CD4-positive, alpha-beta T cell (primary cell): ENCODE measurements around the gene WDR27. TPM values are rescaled to one million over a fixed set of nuclear protein-coding genes. Genes with fewer than 3 reads are reported as not detected.

Source experiments
- ATAC-seq: fragments of 200-7000 bp; cut with Tn5 transposase; one replicate; pipeline ENCODE4 v1.10.0; 2022; ENCODE audit warnings: mild to moderate bottlenecking; ENCODE audit not compliant: poor library complexity
- CTCF ChIA-PET: fragments of 350-600 bp; sonication (Branson Sonifier 250); formaldehyde crosslinking; loops from one replicate; lab custom pipeline; 2021; ENCODE audit warnings: antibody characterized with exemption, inconsistent platforms; lab: Charles Lee
- POLR2A ChIA-PET: fragments of 350-600 bp; sonication (Branson Sonifier 250); formaldehyde crosslinking; loops from one replicate; lab custom pipeline; 2021; ENCODE audit warnings: antibody characterized with exemption, inconsistent platforms; lab: Charles Lee
- DNase-seq, 14 experiments: peaks; one replicate each; pipeline ENCODE4 v3.0.0-alpha.2; 2013 to 2020; ENCODE audit warnings: mixed read lengths in 2 of 14
- H3K27ac ChIP-seq, 2 donors: one replicate each; pipeline versions ENCODE4 v1.5.1 to v1.7.0; 2013; ENCODE audit warnings: low read length in 2 of 2, low read depth in 1 of 2, mild to moderate bottlenecking in 1 of 2
- H3K27me3 ChIP-seq, 2 experiments: 1 replicate in 1 of 2; 2 replicates in 1 of 2; pipeline versions ENCODE4 v1.6.1 to v1.7.0; 2013; ENCODE audit warnings: low read length in 2 of 2, control low read depth in 1 of 2, mild to moderate bottlenecking in 1 of 2, moderate library complexity in 1 of 2; ENCODE audit not compliant: insufficient read depth in 2 of 2, control insufficient read depth in 1 of 2
- H3K36me3 ChIP-seq: one replicate; pipeline ENCODE4 v1.6.1; 2013; ENCODE audit warnings: low read length, control low read depth; ENCODE audit not compliant: insufficient read depth
- H3K4me1 ChIP-seq: one replicate; pipeline ENCODE4 v1.6.1; 2013; ENCODE audit warnings: low read length, control low read depth; ENCODE audit not compliant: insufficient read depth
- H3K4me3 ChIP-seq: one replicate; pipeline ENCODE4 v1.5.1; 2013; ENCODE audit warnings: mild to moderate bottlenecking, low read length, moderate library complexity
- H3K9me3 ChIP-seq, 2 experiments: 1 replicate in 1 of 2; 2 replicates in 1 of 2; pipeline versions ENCODE4 v1.6.1 to v1.7.0; 2013; ENCODE audit warnings: low read length in 2 of 2, mild to moderate bottlenecking in 2 of 2, control low read depth in 1 of 2, moderate library complexity in 1 of 2; ENCODE audit not compliant: control insufficient read depth in 1 of 2, insufficient read depth in 1 of 2
- H3K27ac Mint-ChIP-seq: one replicate; pipeline ENCODE4 v1.8.0; 2020; ENCODE audit warnings: mixed read lengths
- H3K27me3 Mint-ChIP-seq: one replicate; pipeline ENCODE4 v1.8.0; 2021; ENCODE audit warnings: mixed read lengths
- H3K36me3 Mint-ChIP-seq: one replicate; pipeline ENCODE4 v1.8.0; 2021; ENCODE audit warnings: low read depth, mixed read lengths
- H3K4me1 Mint-ChIP-seq: one replicate; pipeline ENCODE4 v1.8.0; 2021; ENCODE audit warnings: low read depth, mixed read lengths
- H3K4me3 Mint-ChIP-seq: one replicate; pipeline ENCODE4 v1.8.0; 2020; ENCODE audit warnings: mild to moderate bottlenecking, mixed read lengths
- H3K9me3 Mint-ChIP-seq: one replicate; pipeline ENCODE4 v1.8.0; 2020; ENCODE audit warnings: mixed read lengths
- CTCF ChIP-seq: fragments of 200-600 bp; IDR thresholded peaks from one replicate; pipeline ENCODE4 v1.8.0; 2022; ENCODE audit warnings: antibody characterized with exemption, mild to moderate bottlenecking
- intact Hi-C, 2 experiments: fragments of 100-400 bp; cut with DNase I in 1 of 2; cut with micrococcal nuclease in 1 of 2; formaldehyde crosslinking; loops; one replicate each; pipeline versions ENCODE4 v1.15.1 to v1.9.0; 2023 to 2025; cut with DNase I, micrococcal nuclease
- total RNA-seq, 174 experiments: library from RNA in 2 of 174; stranded (reverse) in 2 of 174; gene quantifications; one replicate each; pipeline ENCODE4 v1.2.3 and lab custom pipeline; 2021 to 2026

The WDR27 gene
- total RNA-seq, 2 experiments from 2014 or later, result 22.0 to 23.5 TPM

GRCh38 chr6:169534039-169534421, 167.8 kb downstream of the WDR27 start:
- intact Hi-C loops, result no loop called here
- Histone ChIP-seq H3K27me3 (no peaks in the 10 kb centered on the region), H3K4me1 (peaks cover 8% of the 10 kb centered on the region), H3K4me3 (no peak overlapping the region), H3K36me3 (peaks cover 2% of the 10 kb centered on the region), H3K9me3 (peaks cover 4 to 30% of the 10 kb centered on the region in 2 experiments), H3K27ac (no peak overlapping the region)
- no peak for ATAC-seq
- no peak overlapping the region for H3K27ac Mint-ChIP-seq
- peaks cover 14% of the 10 kb centered on the region for H3K4me1 Mint-ChIP-seq
- no peak overlapping the region for H3K4me3 Mint-ChIP-seq
- ChIA-PET CTCF (no interaction called here), POLR2A (no interaction called here)
- H3K9me3 Mint-ChIP-seq, result peaks cover 17% of the 10 kb centered on the region
- no peak for DNase-seq
- peaks cover 34% of the 10 kb centered on the region for H3K36me3 Mint-ChIP-seq
- H3K27me3 Mint-ChIP-seq, result no peaks in the 10 kb centered on the region
- no peak for TF ChIP-seq CTCF

- intact Hi-C loops, result no loop called here
Measured at GRCh38 chr6:169533301-169534038, 168.4 kb downstream of the WDR27 start.

GRCh38 chr6:169530752-169531123, 171.1 kb downstream of the WDR27 start:
- DNase-seq (peak in 3 of 14 experiments; percentile 14 to 30 (median 16)), ATAC-seq (peak; percentile 84)
- H3K4me1 Mint-ChIP-seq, result peaks cover 14% of the 10 kb centered on the region
- Histone ChIP-seq H3K27me3 (no peaks in the 10 kb centered on the region), H3K4me3 (no peak overlapping the region), H3K36me3 (no peaks in the 10 kb centered on the region), H3K4me1 (peaks cover 8% of the 10 kb centered on the region), H3K9me3 (peaks cover 4 to 22% of the 10 kb centered on the region in 2 experiments), H3K27ac (no peak overlapping the region)
- H3K4me3 Mint-ChIP-seq, result no peak overlapping the region
- CTCF ChIA-PET, result no interaction called here
- POLR2A ChIA-PET, result no interaction called here
- H3K9me3 Mint-ChIP-seq, result peaks cover 5% of the 10 kb centered on the region
- H3K27ac Mint-ChIP-seq, result peak overlapping the region; percentile 75
- peaks cover 10% of the 10 kb centered on the region for H3K36me3 Mint-ChIP-seq
- H3K27me3 Mint-ChIP-seq, result no peaks in the 10 kb centered on the region
- intact Hi-C loops, result no loop called here
- no peak for TF ChIP-seq CTCF

More at GRCh38 chr6:169533301-169534038, 168.4 kb downstream of the WDR27 start:
- Histone ChIP-seq H3K4me3 (no peak overlapping the region), H3K9me3 (peaks cover 4 to 30% of the 10 kb centered on the region in 2 experiments), H3K36me3 (peaks cover 2% of the 10 kb centered on the region), H3K27me3 (no peaks in the 10 kb centered on the region), H3K27ac (no peak overlapping the region), H3K4me1 (peaks cover 8% of the 10 kb centered on the region)
- Mint-ChIP-seq H3K27ac (no peak overlapping the region), H3K27me3 (no peaks in the 10 kb centered on the region), H3K9me3 (peaks cover 17% of the 10 kb centered on the region), H3K36me3 (peaks cover 32% of the 10 kb centered on the region), H3K4me3 (no peak overlapping the region), H3K4me1 (peaks cover 14% of the 10 kb centered on the region)
- no peak for TF ChIP-seq CTCF
- ChIA-PET POLR2A (no interaction called here), CTCF (no interaction called here)
- no peak for DNase-seq
- no peak for ATAC-seq
